Endothelial cell of hepatic sinusoid (primary cell): ENCODE data around the gene MAMDC2.

Source experiments
- in situ Hi-C: cut with HindIII; loops from 2 replicates; pipeline ENCODE4 v1.10.0; 2017; ENCODE audit warnings: low sequenced_read_pairs

Gene MAMDC2

DNA sequence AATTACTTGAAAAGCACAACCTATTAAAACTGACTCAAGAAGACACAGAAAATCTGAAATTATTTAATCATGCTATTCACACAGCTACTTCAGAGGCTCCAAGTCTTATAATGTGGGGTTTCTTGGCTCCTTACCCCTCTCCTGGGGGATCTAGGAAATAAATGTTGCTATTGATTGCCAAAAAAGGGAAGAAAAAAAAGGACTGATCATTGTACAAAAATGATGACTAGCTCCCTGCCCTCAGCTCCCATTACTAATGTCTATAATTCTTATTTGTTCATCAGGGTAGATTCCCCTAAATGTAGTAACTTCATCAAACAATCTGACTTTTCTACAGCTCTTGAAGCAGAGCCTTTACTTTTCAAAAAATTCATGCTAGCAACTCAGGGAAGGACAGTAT, 211.8 kb downstream of the MAMDC2 start:
- in situ Hi-C loops, result loop anchor here (10.0 kb wide), 1 partner anchor 281 kb away; no protein-coding TSS in a partner anchor

DNA sequence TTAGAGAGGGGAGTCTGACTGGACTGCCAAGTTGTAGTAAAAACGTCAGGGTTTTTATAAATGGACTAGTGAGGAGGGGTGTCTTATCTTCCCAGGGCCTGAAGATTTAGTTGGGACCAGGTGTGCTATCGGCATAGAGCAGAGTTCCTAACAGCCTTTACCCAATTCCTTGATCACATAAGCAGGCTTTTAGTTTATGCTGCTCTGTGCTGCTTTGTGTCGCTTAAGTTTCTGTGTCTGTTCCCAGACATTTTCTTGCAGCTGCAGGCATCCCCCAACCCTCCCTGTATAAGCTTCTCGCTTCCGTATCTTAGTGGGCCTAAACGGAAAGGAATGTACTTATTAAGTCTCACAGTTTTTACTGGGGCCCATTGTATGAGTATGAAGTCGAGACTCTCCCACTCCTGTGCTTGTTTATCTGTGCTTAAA, 212.5 kb downstream of the MAMDC2 start:
- in situ Hi-C loops, result loop anchor here (10.0 kb wide), 1 partner anchor 281 kb away; no protein-coding TSS in a partner anchor

DNA sequence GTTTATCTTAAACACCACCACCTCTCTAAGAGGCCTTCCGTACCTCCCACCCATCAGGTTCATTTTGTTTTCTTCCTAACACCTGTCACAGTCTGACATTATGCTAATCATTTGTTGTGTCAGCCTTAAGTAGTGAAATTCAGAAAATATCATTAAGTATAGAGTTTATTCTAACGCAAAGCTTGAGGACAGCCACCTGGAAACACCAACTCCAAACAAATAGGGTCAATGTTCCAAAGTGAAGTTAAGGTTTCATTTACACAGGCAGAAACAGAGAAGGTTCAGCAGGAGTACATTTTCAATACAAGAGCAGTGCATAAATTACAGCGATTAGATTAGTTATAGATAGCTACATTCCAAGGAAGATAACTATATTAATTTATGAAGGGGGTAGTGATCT, 213.9 kb downstream of the MAMDC2 start:
- in situ Hi-C loops, result loop anchor here (10.0 kb wide), 1 partner anchor 283 kb away; no protein-coding TSS in a partner anchor

DNA sequence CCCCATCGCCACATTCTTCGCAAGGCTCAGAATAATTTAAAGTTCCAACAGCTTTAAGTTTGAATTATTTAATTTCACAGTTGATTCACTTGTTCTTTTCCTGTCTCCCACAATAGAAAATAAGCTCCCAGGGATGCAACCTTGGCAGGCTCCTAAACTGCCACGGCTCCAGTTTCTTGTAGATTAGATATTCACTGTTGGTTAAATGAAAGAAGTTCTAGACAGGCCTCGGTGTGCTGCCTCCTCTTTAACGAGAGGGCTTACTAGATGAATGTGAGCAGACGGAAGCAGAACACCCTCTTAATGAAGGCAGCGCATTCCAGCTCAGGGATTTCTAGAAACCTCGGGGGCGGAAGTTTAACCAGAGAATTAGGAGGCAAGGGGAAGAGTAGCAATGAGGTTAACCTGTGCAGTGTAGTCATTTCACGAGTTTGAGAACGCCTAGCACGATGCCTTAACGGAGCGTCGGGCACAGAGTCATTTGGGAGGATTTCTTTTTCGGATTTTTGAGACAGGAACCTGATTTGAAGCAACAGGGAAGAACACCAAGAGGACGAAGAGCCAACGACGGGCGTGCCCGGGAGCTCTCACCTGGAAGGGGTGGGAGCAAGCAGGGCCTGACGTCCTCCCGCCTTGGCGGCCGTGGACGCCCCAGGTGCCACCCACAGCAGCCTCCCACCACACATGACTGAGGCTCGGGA, 214.5 kb downstream of the MAMDC2 start:
- in situ Hi-C loops, result loop anchor here (10.0 kb wide), 1 partner anchor 283 kb away; no protein-coding TSS in a partner anchor

DNA sequence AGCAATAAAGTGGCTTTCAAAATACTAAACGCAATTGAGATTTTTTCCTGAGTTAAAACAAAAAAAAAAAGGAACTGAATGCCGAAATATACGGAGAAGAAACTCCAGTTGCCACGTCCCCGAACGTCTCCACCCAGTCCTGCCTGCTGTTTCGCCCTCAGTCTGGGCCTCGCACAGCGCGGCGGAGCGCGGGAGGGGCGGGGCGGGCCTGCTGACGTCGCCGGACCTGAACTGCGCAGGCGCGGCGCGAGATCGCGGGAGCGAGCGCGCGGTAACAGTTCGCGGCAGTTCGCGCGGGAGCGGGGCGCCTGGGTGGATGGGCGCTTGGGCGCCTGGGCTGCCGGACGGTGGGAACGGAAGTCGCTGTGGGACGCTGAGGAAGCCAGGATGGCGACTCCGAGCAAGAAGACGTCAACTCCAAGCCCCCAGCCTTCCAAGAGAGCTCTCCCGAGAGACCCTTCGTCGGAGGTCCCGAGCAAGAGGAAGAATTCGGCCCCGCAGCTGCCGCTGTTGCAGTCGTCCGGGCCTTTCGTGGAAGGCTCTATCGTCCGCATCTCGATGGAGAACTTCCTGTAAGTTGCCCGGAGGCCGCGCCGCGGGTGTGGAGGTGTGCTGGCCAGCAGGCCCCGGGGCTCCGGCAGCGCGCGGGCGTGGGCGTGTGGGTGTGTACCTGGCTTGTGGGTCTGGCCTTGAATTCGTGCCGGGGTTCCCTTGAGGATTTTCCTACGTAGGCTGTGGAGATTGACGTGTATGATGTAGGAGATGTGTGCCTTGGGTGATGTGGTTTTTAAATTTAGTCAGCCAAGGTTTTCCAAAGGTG, 215.3 kb downstream of the MAMDC2 start, which contains the start of gene SMC5:
TSS of gene SMC5 (plus strand) at position 287 of the 820 bp plus-strand sequence. CDS start at position 388, 101 bp downstream.
- in situ Hi-C loops, result loop anchor here (10.0 kb wide), 1 partner anchor 284 kb away; no protein-coding TSS in a partner anchor

DNA sequence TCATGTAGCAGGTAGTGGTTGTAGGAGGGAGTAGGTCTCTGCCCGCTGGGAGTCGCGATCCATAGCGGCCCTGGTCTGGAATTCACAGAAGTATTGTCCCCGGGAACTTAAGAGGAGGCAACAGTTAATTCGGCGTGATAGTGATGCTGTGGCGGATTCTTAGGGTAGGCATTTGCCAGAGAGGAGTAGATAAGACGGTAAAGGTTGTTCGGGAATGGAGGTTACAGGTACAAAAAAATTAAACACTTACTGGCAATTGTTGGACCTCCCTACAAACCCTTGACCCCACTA, 215.8 kb downstream of the MAMDC2 start:
- in situ Hi-C loops, result loop anchor here (10.0 kb wide), 1 partner anchor 285 kb away; no protein-coding TSS in a partner anchor

DNA sequence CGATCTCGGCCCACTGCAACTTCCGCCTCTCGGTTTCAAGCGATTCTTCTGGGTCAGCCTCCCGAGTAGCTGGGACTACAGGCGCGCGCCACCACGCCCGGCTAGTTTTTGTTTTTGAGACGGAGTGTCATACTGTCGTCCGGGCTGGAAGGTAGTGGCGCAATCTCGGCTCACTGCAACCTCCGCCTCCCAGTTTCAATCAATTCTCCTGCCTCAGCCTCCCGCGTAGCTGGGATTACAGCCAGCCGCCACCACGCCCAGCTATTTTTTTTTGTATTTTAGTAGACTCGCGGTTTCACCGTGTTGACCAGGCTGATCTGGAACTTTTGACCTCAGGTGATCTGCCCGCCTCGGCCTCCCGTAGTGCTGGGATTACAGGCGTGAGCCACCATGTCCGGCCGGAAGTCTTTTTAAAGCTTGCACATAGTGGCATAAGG, 216.4 kb downstream of the MAMDC2 start:
- in situ Hi-C loops, result no loop called here

DNA sequence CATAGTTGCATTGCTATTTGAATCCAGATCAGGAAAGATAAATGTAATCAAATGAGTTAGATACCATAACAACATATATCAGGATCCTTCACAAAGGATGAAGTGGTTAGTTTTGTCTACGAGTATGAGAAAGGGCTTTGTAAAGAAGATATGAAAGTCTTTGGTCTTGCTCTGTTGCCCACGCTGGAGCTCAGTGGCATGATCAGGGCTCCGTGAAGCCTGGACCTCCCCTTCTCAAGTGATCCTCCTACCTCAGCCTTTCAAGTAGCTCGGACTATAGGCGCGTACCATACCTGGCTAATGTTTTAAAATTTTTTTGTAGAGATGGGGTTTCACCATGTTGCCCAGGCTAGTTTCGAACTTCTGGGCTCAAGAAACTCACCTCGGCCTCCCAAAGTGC, 217.0 kb downstream of the MAMDC2 start:
- in situ Hi-C loops, result no loop called here

DNA sequence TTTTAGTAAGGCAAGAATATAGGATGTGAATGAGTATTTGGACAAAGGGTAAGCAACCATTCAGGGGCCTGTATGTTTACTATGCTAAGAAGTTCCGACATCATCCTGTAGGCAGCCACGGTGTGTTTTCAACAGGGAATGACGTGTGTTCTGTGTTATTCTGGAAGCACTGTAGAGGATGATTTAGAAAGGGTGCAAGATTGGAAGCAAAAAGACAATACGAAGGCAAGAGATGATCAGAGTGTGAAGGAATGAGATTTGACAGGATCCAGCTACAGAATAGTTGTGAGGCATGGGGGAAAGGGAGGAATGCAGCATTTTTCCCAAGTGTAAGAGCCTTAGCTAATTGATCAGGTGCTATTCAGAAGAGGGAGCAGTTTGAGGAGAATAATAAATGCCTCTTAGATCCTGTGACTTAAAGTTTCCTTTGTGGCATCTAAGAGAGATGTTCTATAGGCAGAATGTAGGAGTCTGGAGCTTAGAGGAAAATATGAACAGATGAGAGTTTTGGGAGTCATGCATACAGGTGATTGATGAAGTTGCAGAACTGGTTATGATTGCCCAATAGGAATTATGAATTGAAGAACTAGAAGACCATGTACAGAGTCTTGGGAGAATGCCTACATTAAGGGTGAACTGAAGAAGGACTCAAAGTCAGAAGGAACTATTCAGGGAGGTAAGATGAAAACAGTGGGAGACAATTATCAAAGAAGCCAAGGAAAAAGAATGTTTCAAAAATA, 217.7 kb downstream of the MAMDC2 start:
- in situ Hi-C loops, result no loop called here

DNA sequence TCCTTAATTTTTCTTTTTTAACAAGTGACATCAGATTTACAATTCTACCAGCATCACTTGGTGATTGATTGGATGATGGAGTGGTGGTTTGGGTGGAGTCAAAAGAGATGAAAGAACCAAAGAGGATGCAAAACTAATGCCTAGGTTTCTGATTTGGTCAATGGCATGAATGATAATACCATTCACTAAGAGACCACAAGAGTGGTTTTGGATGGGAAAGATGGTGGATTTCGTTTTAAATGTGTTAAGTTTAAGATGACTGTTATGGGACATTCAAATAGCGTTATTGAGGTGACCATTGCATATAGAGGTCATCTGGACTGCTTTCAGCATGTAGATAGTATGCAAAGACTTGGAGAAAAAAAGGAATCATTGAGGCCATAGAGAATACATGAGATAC, 218.7 kb downstream of the MAMDC2 start:
- in situ Hi-C loops, result no loop called here

DNA sequence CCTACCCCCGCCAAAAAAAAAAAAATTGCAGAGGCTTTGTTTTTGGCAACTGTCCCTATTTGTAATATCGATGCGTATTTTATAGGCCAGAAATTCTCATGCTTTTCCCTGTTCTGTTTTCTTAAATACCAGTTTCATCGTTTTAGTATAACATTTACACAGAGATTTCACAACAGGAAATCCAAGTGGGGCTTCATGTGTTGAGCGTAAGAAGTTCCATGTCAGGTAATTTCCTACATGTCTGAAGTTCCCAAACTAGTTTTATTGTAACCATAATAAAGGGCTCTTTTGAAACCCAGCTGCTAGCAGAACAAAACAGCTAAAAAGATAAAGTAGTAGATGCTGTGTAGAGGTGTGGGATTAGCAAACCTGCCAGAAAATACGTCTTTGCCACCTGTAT, 219.3 kb downstream of the MAMDC2 start:
- in situ Hi-C loops, result no loop called here

DNA sequence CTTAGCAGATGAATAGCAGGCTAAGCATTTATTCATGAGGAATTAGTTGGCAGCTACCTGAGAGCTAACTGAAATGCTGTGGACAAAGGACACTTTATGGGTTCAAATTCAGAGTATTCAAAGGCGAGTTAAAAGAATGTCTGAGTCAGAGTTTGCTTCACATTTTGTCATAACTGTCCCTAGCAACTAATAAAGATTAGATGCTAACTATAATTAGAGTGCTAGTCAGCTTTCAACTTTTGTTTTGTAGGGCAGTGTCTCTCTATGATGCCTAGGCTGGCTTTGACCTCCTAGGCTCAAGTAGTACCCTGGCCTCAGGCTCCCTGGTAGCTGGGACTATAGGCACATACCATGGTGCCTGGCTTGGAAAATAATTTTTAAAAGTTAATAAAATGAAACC, 219.8 kb downstream of the MAMDC2 start:
- in situ Hi-C loops, result no loop called here
